Activated naive CD4-positive, alpha-beta T cell treated with anti-CD3 and anti-CD28 coated beads, Interleukin-2, amount 10 ng/mL, durations not matched to agents 7 days and 5 days (primary cell): ENCODE measurements around the gene ADAM12.
"Not testable (repeated sequence)": the region's sequence is repeated elsewhere in the genome, so short reads cannot be mapped to it uniquely, and the experiment has no call there.

ENCODE experiments used
- CTCF ChIA-PET: fragments of 350-600 bp; sonication (Branson Sonifier 250); formaldehyde crosslinking; loops from one replicate; lab custom pipeline; 2021; ENCODE audit warnings: antibody characterized with exemption; lab: Charles Lee
- DNase-seq: peaks from one replicate; pipeline ENCODE4 v3.0.0-alpha.2; 2020
- H3K27ac Mint-ChIP-seq: one replicate; pipeline ENCODE4 v1.8.0; 2021; ENCODE audit warnings: mild to moderate bottlenecking, moderate library complexity, mixed read lengths
- H3K27me3 Mint-ChIP-seq: one replicate; pipeline ENCODE4 v1.8.0; 2021; ENCODE audit warnings: mild to moderate bottlenecking, mixed read lengths
- H3K36me3 Mint-ChIP-seq: one replicate; pipeline ENCODE4 v1.8.0; 2021; ENCODE audit warnings: mixed read lengths
- H3K4me1 Mint-ChIP-seq: one replicate; pipeline ENCODE4 v1.8.0; 2021; ENCODE audit warnings: mixed read lengths
- H3K4me3 Mint-ChIP-seq: one replicate; pipeline ENCODE4 v1.8.0; 2021; ENCODE audit warnings: mild to moderate bottlenecking, moderate library complexity, mixed read lengths
- H3K9me3 Mint-ChIP-seq: one replicate; pipeline ENCODE4 v1.8.0; 2021; ENCODE audit warnings: mixed read lengths

Gene ADAM12

GRCh38 chr10:126060261-126060931 is 327.9 kb downstream of the ADAM12 start:
- H3K4me1 Mint-ChIP-seq: no peaks in the 10 kb centered on the region
- H3K36me3 Mint-ChIP-seq: no peaks in the 10 kb centered on the region
- no peak overlapping the region for H3K4me3 Mint-ChIP-seq
- H3K27ac Mint-ChIP-seq: no peak overlapping the region
- no peaks in the 10 kb centered on the region for H3K9me3 Mint-ChIP-seq
- H3K27me3 Mint-ChIP-seq: no peaks in the 10 kb centered on the region
- CTCF ChIA-PET: no interaction called here
- no peak for DNase-seq

- DNase-seq: no peak
- Mint-ChIP-seq H3K27ac (no peak overlapping the region), H3K27me3 (no peaks in the 10 kb centered on the region), H3K36me3 (no peaks in the 10 kb centered on the region), H3K4me1 (no peaks in the 10 kb centered on the region), H3K9me3 (no peaks in the 10 kb centered on the region), H3K4me3 (no peak overlapping the region)
- CTCF ChIA-PET: no interaction called here
Observed at GRCh38 chr10:126059076-126059826, 329.0 kb downstream of the ADAM12 start.

GRCh38 chr10:126058507-126058906 is 329.8 kb downstream of the ADAM12 start:
- CTCF ChIA-PET: no interaction called here
- no peak overlapping the region for H3K4me3 Mint-ChIP-seq
- DNase-seq: no peak
- H3K36me3 Mint-ChIP-seq: no peaks in the 10 kb centered on the region
- H3K27ac Mint-ChIP-seq: no peak overlapping the region
- H3K4me1 Mint-ChIP-seq: no peaks in the 10 kb centered on the region
- no peaks in the 10 kb centered on the region for H3K27me3 Mint-ChIP-seq
- H3K9me3 Mint-ChIP-seq: no peaks in the 10 kb centered on the region

GRCh38 chr10:126058104-126058503 is 330.2 kb downstream of the ADAM12 start:
- CTCF ChIA-PET: no interaction called here
- Mint-ChIP-seq H3K27ac (no peak overlapping the region), H3K4me3 (no peak overlapping the region), H3K4me1 (no peaks in the 10 kb centered on the region), H3K36me3 (no peaks in the 10 kb centered on the region), H3K9me3 (no peaks in the 10 kb centered on the region), H3K27me3 (no peaks in the 10 kb centered on the region)
- DNase-seq: no peak

GRCh38 chr10:126057494-126057893 is 330.8 kb downstream of the ADAM12 start:
- CTCF ChIA-PET: no interaction called here
- Mint-ChIP-seq H3K4me3 (no peak overlapping the region), H3K36me3 (no peaks in the 10 kb centered on the region), H3K27me3 (no peaks in the 10 kb centered on the region), H3K9me3 (no peaks in the 10 kb centered on the region), H3K4me1 (no peaks in the 10 kb centered on the region), H3K27ac (no peak overlapping the region)
- no peak for DNase-seq

GRCh38 chr10:126054191-126054590 is 334.1 kb downstream of the ADAM12 start:
- CTCF ChIA-PET: no interaction called here
- Mint-ChIP-seq H3K4me1 (no peaks in the 10 kb centered on the region), H3K4me3 (no peak overlapping the region), H3K9me3 (no peaks in the 10 kb centered on the region), H3K27me3 (no peaks in the 10 kb centered on the region), H3K27ac (no peak overlapping the region), H3K36me3 (no peaks in the 10 kb centered on the region)
- no peak for DNase-seq

- Mint-ChIP-seq H3K4me3 (no peak overlapping the region), H3K27me3 (no peaks in the 10 kb centered on the region), H3K36me3 (no peaks in the 10 kb centered on the region), H3K27ac (no peak overlapping the region), H3K9me3 (no peaks in the 10 kb centered on the region), H3K4me1 (no peaks in the 10 kb centered on the region)
- CTCF ChIA-PET: no interaction called here
- no peak for DNase-seq
Observed at GRCh38 chr10:126052171-126052570, 336.1 kb downstream of the ADAM12 start.

GRCh38 chr10:126049759-126050700 is 338.2 kb downstream of the ADAM12 start:
- Mint-ChIP-seq H3K36me3 (no peaks in the 10 kb centered on the region), H3K9me3 (peaks cover 2% of the 10 kb centered on the region), H3K27me3 (no peaks in the 10 kb centered on the region), H3K4me3 (no peak overlapping the region), H3K27ac (no peak overlapping the region), H3K4me1 (no peaks in the 10 kb centered on the region)
- CTCF ChIA-PET: no interaction called here
- DNase-seq: no peak

GRCh38 chr10:126047749-126048148 is 340.5 kb downstream of the ADAM12 start:
- H3K27me3 Mint-ChIP-seq, H3K9me3 Mint-ChIP-seq, H3K4me1 Mint-ChIP-seq, CTCF ChIA-PET, H3K27ac Mint-ChIP-seq, DNase-seq, H3K36me3 Mint-ChIP-seq, H3K4me3 Mint-ChIP-seq: not testable (repeated sequence)

GRCh38 chr10:126046831-126047230 is 341.4 kb downstream of the ADAM12 start:
- H3K27ac Mint-ChIP-seq: no peak overlapping the region

GRCh38 chr10:126045861-126046260 is 342.4 kb downstream of the ADAM12 start:
- Mint-ChIP-seq H3K27me3 (no peaks in the 10 kb centered on the region), H3K4me3 (no peak overlapping the region), H3K9me3 (peaks cover 2% of the 10 kb centered on the region), H3K4me1 (peaks cover 4% of the 10 kb centered on the region), H3K36me3 (no peaks in the 10 kb centered on the region), H3K27ac (no peak overlapping the region)
- CTCF ChIA-PET: no interaction called here
- no peak for DNase-seq

More at GRCh38 chr10:126046831-126047230, 341.4 kb downstream of the ADAM12 start:
- DNase-seq: no peak
- Mint-ChIP-seq H3K9me3 (peaks cover 2% of the 10 kb centered on the region), H3K4me3 (no peak overlapping the region), H3K27me3 (no peaks in the 10 kb centered on the region), H3K4me1 (peaks cover 3% of the 10 kb centered on the region), H3K36me3 (no peaks in the 10 kb centered on the region)
- CTCF ChIA-PET: no interaction called here

GRCh38 chr10:126043389-126043788 is 344.9 kb downstream of the ADAM12 start:
- H3K36me3 Mint-ChIP-seq: no peaks in the 10 kb centered on the region
- H3K4me3 Mint-ChIP-seq: no peak overlapping the region
- H3K9me3 Mint-ChIP-seq: peaks cover 2% of the 10 kb centered on the region
- no peak overlapping the region for H3K27ac Mint-ChIP-seq
- CTCF ChIA-PET: no interaction called here
- DNase-seq: no peak
- peaks cover 4% of the 10 kb centered on the region for H3K4me1 Mint-ChIP-seq
- H3K27me3 Mint-ChIP-seq: no peaks in the 10 kb centered on the region

- Mint-ChIP-seq H3K4me3 (no peak overlapping the region), H3K36me3 (no peaks in the 10 kb centered on the region), H3K9me3 (peaks cover 2% of the 10 kb centered on the region), H3K4me1 (peaks cover 4% of the 10 kb centered on the region), H3K27me3 (no peaks in the 10 kb centered on the region), H3K27ac (no peak overlapping the region)
- CTCF ChIA-PET: no interaction called here
- no peak for DNase-seq
Observed at GRCh38 chr10:126042906-126043305, 345.4 kb downstream of the ADAM12 start.

GRCh38 chr10:126042354-126042753 is 345.9 kb downstream of the ADAM12 start:
- CTCF ChIA-PET: no interaction called here
- Mint-ChIP-seq H3K27ac (no peak overlapping the region), H3K4me1 (peaks cover 4% of the 10 kb centered on the region), H3K4me3 (no peak overlapping the region), H3K9me3 (peaks cover 2% of the 10 kb centered on the region), H3K36me3 (no peaks in the 10 kb centered on the region), H3K27me3 (no peaks in the 10 kb centered on the region)
- no peak for DNase-seq
